HepG2 (cell line): ENCODE measurements around the gene HRH3. TPM values are rescaled to one million over a fixed set of nuclear protein-coding genes. Genes with fewer than 3 reads are reported as not detected.

Source experiments
- ASH2L ChIP-seq: fragments of 300-600, 200-600 bp; sonication (generic); IDR thresholded peaks from 2 replicates; pipeline ENCODE4 v1.7.0; 2017; ENCODE audit warnings: low read depth, mild to moderate bottlenecking, moderate library complexity, mixed read lengths, low read length; ENCODE audit not compliant: insufficient read length
- FUBP1 ChIP-seq: sonication (generic); formaldehyde crosslinking; IDR thresholded peaks from 2 replicates; pipeline ENCODE4 v1.5.1; 2020; ENCODE audit warnings: missing genetic modification reagents, mild to moderate bottlenecking, borderline replicate concordance
- HBP1 ChIP-seq: IDR thresholded peaks from 2 replicates; pipeline ENCODE4 v1.6.1; 2016; ENCODE audit warnings: low read depth, control low read depth
- IRF2 ChIP-seq: IDR thresholded peaks from 2 replicates; pipeline ENCODE4 v1.6.1; 2018; ENCODE audit warnings: missing genetic modification reagents, missing compliant biosample characterization
- POGK ChIP-seq: sonication (generic); formaldehyde crosslinking; conservative IDR thresholded peaks from 2 replicates; pipeline ENCODE4 v1.8.0; 2022; ENCODE audit warnings: mild to moderate bottlenecking, moderate library complexity, missing genetic modification reagents
- RORA ChIP-seq: sonication (generic); formaldehyde crosslinking; IDR thresholded peaks from 2 replicates; pipeline ENCODE4 v1.5.0; 2020; ENCODE audit warnings: mild to moderate bottlenecking, missing genetic modification reagents, moderate library complexity
- RXRA ChIP-seq: sonication (generic); formaldehyde crosslinking; IDR thresholded peaks from 2 replicates; pipeline ENCODE4 v1.5.1; 2020; ENCODE audit warnings: missing genetic modification reagents
- SALL2 ChIP-seq: sonication (generic); formaldehyde crosslinking; IDR thresholded peaks from 2 replicates; pipeline ENCODE4 v1.8.1; 2023; ENCODE audit warnings: mild to moderate bottlenecking, missing genetic modification reagents, inconsistent platforms
- SIX4 ChIP-seq: sonication (generic); formaldehyde crosslinking; IDR thresholded peaks from 2 replicates; pipeline ENCODE4 v1.4.0; 2020; ENCODE audit warnings: missing genetic modification reagents
- SMARCC2 ChIP-seq: fragments of 450-650 bp; IDR thresholded peaks from 2 replicates; pipeline ENCODE4 v1.6.1; 2017; ENCODE audit warnings: antibody characterized with exemption, mild to moderate bottlenecking
- STAG1 ChIP-seq: sonication (generic); formaldehyde crosslinking; IDR thresholded peaks from 2 replicates; pipeline ENCODE4 v1.4.0; 2020; ENCODE audit warnings: missing genetic modification reagents
- YEATS2 ChIP-seq: sonication (generic); formaldehyde crosslinking; IDR thresholded peaks from 2 replicates; pipeline ENCODE4 v1.4.0; 2020; ENCODE audit warnings: missing genetic modification reagents, borderline replicate concordance
- ZNF225 ChIP-seq: sonication (generic); formaldehyde crosslinking; IDR thresholded peaks from 2 replicates; pipeline ENCODE4 v1.4.0; 2020; ENCODE audit warnings: mild to moderate bottlenecking, missing genetic modification reagents
- ZNF260 ChIP-seq: sonication (generic); formaldehyde crosslinking; IDR thresholded peaks from 2 replicates; pipeline ENCODE4 v1.4.0; 2020; ENCODE audit warnings: missing genetic modification reagents, low read depth, mild to moderate bottlenecking, borderline replicate concordance
- ZNF580 ChIP-seq: IDR thresholded peaks from 2 replicates; pipeline ENCODE4 v1.6.1; 2016; ENCODE audit warnings: low read depth, borderline replicate concordance
- ZNF747 ChIP-seq: sonication (generic); formaldehyde crosslinking; IDR thresholded peaks from 2 replicates; pipeline ENCODE4 v1.8.1; 2023; ENCODE audit warnings: missing genetic modification reagents, mild to moderate bottlenecking, borderline replicate concordance
- ZNF777 ChIP-seq: sonication (generic); formaldehyde crosslinking; IDR thresholded peaks from 2 replicates; pipeline ENCODE4 v1.4.0; 2020; ENCODE audit warnings: missing genetic modification reagents
- ZNF784 ChIP-seq: sonication (generic); formaldehyde crosslinking; IDR thresholded peaks from 2 replicates; pipeline ENCODE4 v1.5.1; 2020; ENCODE audit warnings: missing genetic modification reagents, mild to moderate bottlenecking, borderline replicate concordance
- ZNF800 ChIP-seq: sonication (generic); formaldehyde crosslinking; IDR thresholded peaks from 2 replicates; pipeline ENCODE4 v1.4.0; 2020; ENCODE audit warnings: missing genetic modification reagents
- polyA plus RNA-seq, 8 experiments: library from polyadenylated mRNA; depleted of rRNA in 3 of 8; stranded (reverse) in 7 of 8; unstranded in 1 of 8; fragments of >200 nt; fragmentation: Illumina TruSeq in 4 of 8; extraction: Trizol in 4 of 8; gene quantifications; 2 replicates each; pipeline versions ENCODE4 v1.2.1 to v1.2.3, GENCODE V29; 2011 to 2016; ENCODE audit warnings: low read depth in 4 of 8, missing spikeins in 1 of 8, mixed read lengths in 1 of 8; ENCODE audit not compliant: insufficient read depth in 1 of 8
- total RNA-seq, 5 experiments: library from RNA; depleted of rRNA; stranded (reverse); fragments of >200 nt; fragmentation: Illumina TruSeq; extraction: Trizol; gene quantifications; 2 replicates each; pipeline ENCODE4 v1.2.3, GENCODE V29; 2016; ENCODE audit warnings: low read depth in 1 of 5

Gene HRH3
- total and polyA plus RNA-seq, 2 of the 13 experiments (the other 11 are each of a cell fraction or from before 2014, with no cell fraction given) = 0.18 TPM; not detected in 1

GRCh38 chr20:62208795-62209755 is 11.0 kb downstream of the HRH3 start (continued):
- TF ChIP-seq ZNF747 (CRISPR knock-in tag) = no peak
- TF ChIP-seq YEATS2 (CRISPR knock-in tag) = 0 out of 2 replicates have a peak, but pooled peaks have one; percentile 37
- 0 out of 2 replicates have a peak, but pooled peaks have one; percentile 49 for TF ChIP-seq ZNF580 (CRISPR knock-in tag)
- no peak for TF ChIP-seq SMARCC2
- peak; percentile 30; the same call in 1 of the 2 replicates for TF ChIP-seq ZNF777 (CRISPR knock-in tag)
- TF ChIP-seq SIX4 (CRISPR knock-in tag) = peak; percentile 73; the same call in 1 of the 2 replicates
- 0 out of 2 replicates have a peak, but pooled peaks have one; percentile 55 for TF ChIP-seq POGK
- TF ChIP-seq ASH2L = peak; percentile 12
- TF ChIP-seq RXRA (CRISPR knock-in tag) = no peak
- TF ChIP-seq ZNF800 (CRISPR knock-in tag) = peak; percentile 86; the same call in 1 of the 2 replicates
- no peak for TF ChIP-seq RORA
- TF ChIP-seq IRF2 (CRISPR knock-in tag) = peak; percentile 47; the same call in 1 of the 2 replicates
- TF ChIP-seq ZNF260 (CRISPR knock-in tag) = no peak
- TF ChIP-seq HBP1 = no peak
- TF ChIP-seq ZNF225 (CRISPR knock-in tag) = 0 out of 2 replicates have a peak, but pooled peaks have one; percentile 26
- TF ChIP-seq SALL2 (CRISPR knock-in tag) = peak; percentile 62; the same call in 1 of the 2 replicates
- peak; percentile 58; the same call in 1 of the 2 replicates for TF ChIP-seq ZNF784 (CRISPR knock-in tag)
- peak; percentile 80 for TF ChIP-seq STAG1 (CRISPR knock-in tag)
- peak; percentile 23; the same call in 1 of the 2 replicates for TF ChIP-seq FUBP1 (CRISPR knock-in tag)
